A549 (cell line): ENCODE data around the gene MITF. TPM values are rescaled to one million over a fixed set of nuclear protein-coding genes. Genes with fewer than 3 reads are reported as not detected.

Experiments
- ATAC-seq, 2 experiments: fragments of 200-7000 bp in 1 of 2; fragments of >200 bp in 1 of 2; cut with Nextera tagmentation in 1 of 2; cut with Tn5 transposase in 1 of 2; 3 replicates each; pipeline versions ENCODE4 v1.8.0 to v1.9.1; 2018 to 2020; ENCODE audit warnings: mild to moderate bottlenecking in 1 of 2, moderate library complexity in 1 of 2
- CTCF ChIA-PET: fragments of 300-600 bp; sonication (Branson Sonifier 250); formaldehyde crosslinking; extraction: SDS; loops from one replicate; lab custom pipeline; 2021; ENCODE audit warnings: antibody characterized with exemption, inconsistent platforms; lab: Yijun Ruan, JAX
- POLR2A ChIA-PET: fragments of 350-600 bp; formaldehyde crosslinking; extraction: SDS; loops from one replicate; lab custom pipeline; 2021; ENCODE audit warnings: antibody characterized with exemption, inconsistent platforms; lab: Yijun Ruan, JAX
- DNase-seq, 2 experiments: peaks; one replicate each; pipeline versions ENCODE4 v3.0.0 to v3.0.0-alpha.2; 2011 to 2016; ENCODE audit warnings: low read depth in 1 of 2, low spot score in 1 of 2
- FAIRE-seq: peaks from 2 replicates; lab custom pipeline; 2011; peaks lifted over from hg19 to GRCh38; lab: Jason Lieb, UNC
- H3K27ac ChIP-seq, 2 experiments: fragments of >200 bp; sonication (Bioruptor Twin); formaldehyde crosslinking; 3 replicates each; pipeline ENCODE4 v1.5.1; 2016 to 2017
- H3K4me1 ChIP-seq: fragments of >200 bp; sonication (Bioruptor Twin); formaldehyde crosslinking; 3 replicates; pipeline ENCODE4 v1.6.1; 2016
- H3K4me2 ChIP-seq: fragments of >200 bp; sonication (Bioruptor Twin); formaldehyde crosslinking; 3 replicates; pipeline ENCODE4 v1.6.1; 2016
- H3K4me3 ChIP-seq: fragments of >200 bp; sonication (Bioruptor Twin); formaldehyde crosslinking; 3 replicates; pipeline ENCODE4 v1.5.1; 2016
- H3K9me3 ChIP-seq: fragments of >200 bp; sonication (Bioruptor Twin); formaldehyde crosslinking; 3 replicates; pipeline ENCODE4 v1.6.1; 2016
- BHLHE40 ChIP-seq: IDR thresholded peaks from 2 replicates; pipeline ENCODE4 v1.6.1; 2012; ENCODE audit warnings: low read depth, low read length, inconsistent platforms
- CEBPB ChIP-seq, 2 experiments: fragments of >200 bp in 1 of 2; sonication (Bioruptor Twin) in 1 of 2; formaldehyde crosslinking in 1 of 2; IDR thresholded peaks; 2 replicates each; pipeline ENCODE4 v1.6.1; 2012 to 2016
- ELK1 ChIP-seq: fragments of 150-350 bp; IDR thresholded peaks from 2 replicates; pipeline ENCODE4 v1.6.1; 2014; ENCODE audit warnings: low read depth, mild to moderate bottlenecking, low read length
- HDAC2 ChIP-seq: fragments of 200-600 bp; sonication (generic); IDR thresholded peaks from 2 replicates; pipeline ENCODE4 v1.6.1; 2016
- HOXB13 ChIP-seq: fragments of 250-450 bp; sonication (Bioruptor Pico); IDR thresholded peaks from 2 replicates; pipeline ENCODE4 v1.5.0; 2020; ENCODE audit warnings: low read depth, mild to moderate bottlenecking, moderate library complexity
- KDM1A ChIP-seq: fragments of 200-600 bp; sonication (generic); IDR thresholded peaks from 2 replicates; pipeline ENCODE4 v1.6.1; 2016; ENCODE audit warnings: low read depth, mild to moderate bottlenecking
- KDM5A ChIP-seq: fragments of 200-600 bp; sonication (generic); IDR thresholded peaks from 2 replicates; pipeline ENCODE4 v1.6.1; 2016; ENCODE audit warnings: antibody characterized with exemption, mild to moderate bottlenecking
- NPAS2 ChIP-seq: fragments of 250-450 bp; sonication (Bioruptor Pico); IDR thresholded peaks from 2 replicates; pipeline ENCODE4 v1.8.0; 2022; ENCODE audit warnings: mild to moderate bottlenecking, moderate library complexity, borderline replicate concordance
- POLR2A ChIP-seq: IDR thresholded peaks from 2 replicates; pipeline ENCODE4 v1.6.1; 2012; ENCODE audit warnings: mild to moderate bottlenecking, low read length
- RNF2 ChIP-seq: fragments of 200-600 bp; sonication (generic); IDR thresholded peaks from 2 replicates; pipeline ENCODE4 v1.6.1; 2016; ENCODE audit warnings: low read depth, mild to moderate bottlenecking, antibody characterized with exemption, moderate library complexity, borderline replicate concordance
- USF2 ChIP-seq: fragments of 450-650 bp; IDR thresholded peaks from 2 replicates; pipeline ENCODE4 v1.6.1; 2014; ENCODE audit warnings: antibody characterized with exemption
- ZC3H11A ChIP-seq: fragments of 450-650 bp; IDR thresholded peaks from 2 replicates; pipeline ENCODE4 v1.6.1; 2014; ENCODE audit warnings: antibody characterized with exemption, mild to moderate bottlenecking
- ZFP36 ChIP-seq: fragments of 450-650 bp; IDR thresholded peaks from 2 replicates; pipeline ENCODE4 v1.6.1; 2014; ENCODE audit warnings: borderline replicate concordance; ENCODE audit not compliant: partially characterized antibody
- ZSCAN20 ChIP-seq: fragments of 250-450 bp; sonication (Bioruptor Pico); IDR thresholded peaks from 2 replicates; pipeline ENCODE4 v1.8.0; 2022; ENCODE audit warnings: mild to moderate bottlenecking, moderate library complexity
- WGBS: methylation state at CpG from one replicate; pipeline ENCODE4 v1.1.6; 2017; ENCODE audit errors: missing lambda C conversion rate; 5-methylcytosine and 5-hydroxymethylcytosine counted together
- polyA plus RNA-seq, 4 experiments: library from polyadenylated mRNA; depleted of rRNA in 3 of 4; stranded (reverse); fragments of >200 nt; fragmentation: RNase III in 1 of 4; extraction: RNeasy Plus Mini Kit Qiagen cat#74134 plus additional on column Dnase treatment in 1 of 4; gene quantifications; 2 replicates in 3 of 4; 3 replicates in 1 of 4; pipeline ENCODE4 v1.2.3, GENCODE V29; 2011 to 2017
- TF ChIP-seq, protein P1 (sequence below): IDR thresholded peaks from 2 replicates; pipeline ENCODE4 v1.6.1; 2012
- TF ChIP-seq, protein P2 (sequence below): fragments of >200 bp; sonication (Bioruptor Twin); formaldehyde crosslinking; IDR thresholded peaks from 2 replicates; pipeline ENCODE4 v1.6.1; 2016
- TF ChIP-seq, protein P3 (sequence below): fragments of 250-450 bp; sonication (Bioruptor Pico); IDR thresholded peaks from 2 replicates; pipeline ENCODE4 v1.5.0; 2021; ENCODE audit warnings: mild to moderate bottlenecking, moderate library complexity, borderline replicate concordance
- TF ChIP-seq, protein P4 (sequence below): IDR thresholded peaks from 2 replicates; pipeline ENCODE4 v1.6.1; 2012

Gene MITF
- polyA plus RNA-seq, 2 of the 4 experiments (the other 2 are of a cell fraction) = 14.3 to 15.9 TPM

DNA sequence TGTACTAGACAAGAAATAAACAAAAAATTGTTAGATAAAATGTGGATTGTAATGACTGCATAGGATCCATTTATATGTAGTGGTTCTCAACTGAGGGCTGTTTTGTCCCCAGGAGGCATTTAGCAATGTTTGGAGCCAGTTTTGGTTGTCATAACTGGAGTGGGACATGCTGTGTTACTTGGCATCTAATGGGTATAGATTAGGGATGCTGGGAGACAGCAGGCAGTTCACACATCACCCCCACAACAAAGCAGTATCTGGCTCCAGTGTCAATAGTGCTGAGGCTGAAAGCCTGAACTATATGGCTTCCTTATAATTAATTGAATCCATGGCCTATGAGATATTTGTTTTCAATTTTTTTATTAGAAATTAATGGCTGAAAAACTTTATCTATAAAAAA, 188.3 kb downstream of the MITF start:
- Histone ChIP-seq H3K4me2 (no peak overlapping the region), H3K4me3 (no peak overlapping the region), H3K9me3 (no peaks in the 10 kb centered on the region), H3K27ac (no peak overlapping the region), H3K4me1 (peaks cover 9% of the 10 kb centered on the region; the same call in 1 of the 3 replicates)
- POLR2A ChIA-PET = no interaction called here
- CTCF ChIA-PET = no interaction called here
- ATAC-seq (no peak), DNase-seq (no peak)
- no peak for TF ChIP-seq CEBPB (IDR thresholded peaks at IDR 0.05)
- TF ChIP-seq RNF2 = no peak
- no peak for TF ChIP-seq HOXB13 (CRISPR knock-in tag)
- TF ChIP-seq, protein P1, sequence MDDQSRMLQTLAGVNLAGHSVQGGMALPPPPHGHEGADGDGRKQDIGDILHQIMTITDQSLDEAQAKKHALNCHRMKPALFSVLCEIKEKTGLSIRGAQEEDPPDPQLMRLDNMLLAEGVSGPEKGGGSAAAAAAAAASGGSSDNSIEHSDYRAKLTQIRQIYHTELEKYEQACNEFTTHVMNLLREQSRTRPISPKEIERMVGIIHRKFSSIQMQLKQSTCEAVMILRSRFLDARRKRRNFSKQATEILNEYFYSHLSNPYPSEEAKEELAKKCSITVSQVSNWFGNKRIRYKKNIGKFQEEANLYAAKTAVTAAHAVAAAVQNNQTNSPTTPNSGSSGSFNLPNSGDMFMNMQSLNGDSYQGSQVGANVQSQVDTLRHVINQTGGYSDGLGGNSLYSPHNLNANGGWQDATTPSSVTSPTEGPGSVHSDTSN = no peak
- TF ChIP-seq ZFP36 = no peak
- TF ChIP-seq ELK1 = no peak
- no peak for TF ChIP-seq BHLHE40
- TF ChIP-seq, protein P2, sequence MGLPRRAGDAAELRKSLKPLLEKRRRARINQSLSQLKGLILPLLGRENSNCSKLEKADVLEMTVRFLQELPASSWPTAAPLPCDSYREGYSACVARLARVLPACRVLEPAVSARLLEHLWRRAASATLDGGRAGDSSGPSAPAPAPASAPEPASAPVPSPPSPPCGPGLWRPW = no peak
- no peak for TF ChIP-seq USF2
- no peak for TF ChIP-seq NPAS2 (CRISPR knock-in tag)
- no peak for TF ChIP-seq POLR2A
- TF ChIP-seq ZSCAN20 (CRISPR knock-in tag) = no peak
- TF ChIP-seq, protein P3, sequence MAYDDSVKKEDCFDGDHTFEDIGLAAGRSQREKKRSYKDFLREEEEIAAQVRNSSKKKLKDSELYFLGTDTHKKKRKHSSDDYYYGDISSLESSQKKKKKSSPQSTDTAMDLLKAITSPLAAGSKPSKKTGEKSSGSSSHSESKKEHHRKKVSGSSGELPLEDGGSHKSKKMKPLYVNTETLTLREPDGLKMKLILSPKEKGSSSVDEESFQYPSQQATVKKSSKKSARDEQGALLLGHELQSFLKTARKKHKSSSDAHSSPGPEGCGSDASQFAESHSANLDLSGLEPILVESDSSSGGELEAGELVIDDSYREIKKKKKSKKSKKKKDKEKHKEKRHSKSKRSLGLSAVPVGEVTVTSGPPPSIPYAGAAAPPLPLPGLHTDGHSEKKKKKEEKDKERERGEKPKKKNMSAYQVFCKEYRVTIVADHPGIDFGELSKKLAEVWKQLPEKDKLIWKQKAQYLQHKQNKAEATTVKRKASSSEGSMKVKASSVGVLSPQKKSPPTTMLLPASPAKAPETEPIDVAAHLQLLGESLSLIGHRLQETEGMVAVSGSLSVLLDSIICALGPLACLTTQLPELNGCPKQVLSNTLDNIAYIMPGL (CRISPR knock-in tag) = no peak
- no peak for TF ChIP-seq KDM5A
- TF ChIP-seq, all 56 proteins: peak for 0
- no peak for FAIRE-seq

DNA sequence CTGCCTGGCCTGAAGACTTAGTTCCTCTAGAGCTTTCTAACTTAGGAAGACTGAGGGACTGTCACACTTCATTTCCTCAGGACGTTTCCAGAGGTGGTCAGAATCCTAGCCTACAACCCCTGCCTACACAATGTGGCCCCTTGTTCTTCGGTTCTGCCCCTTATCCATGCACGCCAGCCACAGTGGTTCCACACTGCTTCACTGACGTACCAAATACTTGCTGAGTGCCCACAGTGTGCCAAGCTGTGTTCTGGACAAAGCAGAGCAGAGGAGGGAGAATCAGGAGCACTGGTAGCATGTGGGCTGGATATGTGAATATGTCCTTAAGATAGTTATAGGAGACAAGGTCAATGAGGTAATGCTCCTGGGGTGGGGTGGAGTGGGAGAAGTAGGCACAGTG, 189.8 kb downstream of the MITF start:
- CTCF ChIA-PET = interaction anchor here (0.5 to 2.1 kb wide), 4 partner anchors 10 to 38 kb away, joined by 3 to 6 read pairs (median 4); no protein-coding TSS in a partner anchor
- 0 out of 3 replicates have a peak, but pooled peaks cover 4% of the 10 kb centered on the region for H3K4me1 ChIP-seq
- POLR2A ChIA-PET = no interaction called here
- H3K4me2 ChIP-seq = no peak overlapping the region
- WGBS = 85% methylated on average over 4 of the region's 4 CpGs
- H3K4me3 ChIP-seq = no peak overlapping the region
- no peak for TF ChIP-seq RNF2
- no peak for TF ChIP-seq USF2
- no peak for TF ChIP-seq ELK1
- no peak for TF ChIP-seq HDAC2
- no peak for TF ChIP-seq HOXB13 (CRISPR knock-in tag)
- TF ChIP-seq KDM1A = no peak
- TF ChIP-seq ZC3H11A = no peak
- TF ChIP-seq, protein P4, sequence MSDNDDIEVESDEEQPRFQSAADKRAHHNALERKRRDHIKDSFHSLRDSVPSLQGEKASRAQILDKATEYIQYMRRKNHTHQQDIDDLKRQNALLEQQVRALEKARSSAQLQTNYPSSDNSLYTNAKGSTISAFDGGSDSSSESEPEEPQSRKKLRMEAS = no peak
- FAIRE-seq = no peak
- no peak for ATAC-seq
- H3K9me3 ChIP-seq = no peaks in the 10 kb centered on the region
- no peak overlapping the region for H3K27ac ChIP-seq
- DNase-seq = no peak
